Measurements from ENCODE around the gene ZDHHC17. TPM values are rescaled to one million over a fixed set of nuclear protein-coding genes. Genes with fewer than 3 reads are reported as not detected.

Gene ZDHHC17
- total RNA-seq, 1 donor from 2014 or later = 42.5 TPM

- no peak for DNase-seq (ENCODE audit: extremely low spot score, unreplicated experiment)
- Mint-ChIP-seq H3K4me1 (ENCODE audit: unreplicated experiment) (peaks cover 5% of the 10 kb centered on the region), H3K36me3 (no peaks in the 10 kb centered on the region), H3K4me3 (no peak overlapping the region), H3K9me3 (peaks cover 4% of the 10 kb centered on the region), H3K27ac (no peak overlapping the region), H3K27me3 (peaks cover 3% of the 10 kb centered on the region)
- no peak for TF ChIP-seq CTCF (conservative IDR thresholded peaks at IDR 0.05)
These were observed 6.2 kb upstream of the ZDHHC17 start for GRCh38 chr12:76757694-76758093.

- Mint-ChIP-seq H3K4me3 (peak overlapping the region; percentile 99), H3K36me3 (no peaks in the 10 kb centered on the region), H3K9me3 (peaks cover 4% of the 10 kb centered on the region), H3K4me1 (ENCODE audit: unreplicated experiment) (peaks cover 22% of the 10 kb centered on the region), H3K27me3 (no peaks in the 10 kb centered on the region), H3K27ac (peak overlapping the region; percentile 92)
- TF ChIP-seq CTCF (conservative IDR thresholded peaks at IDR 0.05) = no peak
- no peak for DNase-seq (ENCODE audit: extremely low spot score, unreplicated experiment)
These were observed 1.3 kb upstream of the ZDHHC17 start for GRCh38 chr12:76762601-76762980.

GRCh38 chr12:76764856-76765255, 941 bp downstream of the ZDHHC17 start:
- H3K27ac Mint-ChIP-seq = peak overlapping the region; percentile 92
- DNase-seq (ENCODE audit: extremely low spot score, unreplicated experiment) = no peak
- H3K4me1 Mint-ChIP-seq (ENCODE audit: unreplicated experiment) = peaks cover 22% of the 10 kb centered on the region
- no peaks in the 10 kb centered on the region for H3K27me3 Mint-ChIP-seq
- H3K4me3 Mint-ChIP-seq = peak overlapping the region; percentile 99
- TF ChIP-seq CTCF (conservative IDR thresholded peaks at IDR 0.05) = no peak
- H3K36me3 Mint-ChIP-seq = no peaks in the 10 kb centered on the region
- no peaks in the 10 kb centered on the region for H3K9me3 Mint-ChIP-seq

DNA sequence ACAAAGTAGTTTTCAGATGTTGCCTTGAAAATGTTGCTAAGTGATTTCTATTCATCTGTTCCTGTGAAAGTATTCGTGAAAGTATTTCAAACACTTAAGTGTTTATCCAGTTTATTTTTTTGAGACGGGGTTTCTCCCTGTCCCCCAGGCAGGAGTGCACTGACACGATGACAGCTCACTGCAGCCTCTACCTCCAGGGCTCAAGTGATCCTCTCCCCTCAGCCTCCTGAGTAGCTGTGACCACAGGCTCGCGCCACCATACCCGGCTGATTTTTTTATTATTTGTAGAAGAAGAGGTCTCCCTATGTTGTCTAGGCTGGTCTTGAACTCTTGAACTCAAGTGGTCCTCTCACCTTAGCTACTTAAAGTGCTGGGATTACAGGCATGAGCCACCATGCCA, 1.7 kb downstream of the ZDHHC17 start:
- Mint-ChIP-seq H3K4me3 (peak overlapping the region; percentile 99), H3K4me1 (ENCODE audit: unreplicated experiment) (peaks cover 27% of the 10 kb centered on the region), H3K9me3 (no peaks in the 10 kb centered on the region), H3K36me3 (no peaks in the 10 kb centered on the region), H3K27me3 (no peaks in the 10 kb centered on the region), H3K27ac (peak overlapping the region; percentile 92)
- TF ChIP-seq CTCF (conservative IDR thresholded peaks at IDR 0.05) = no peak
- DNase-seq (ENCODE audit: extremely low spot score, unreplicated experiment) = no peak

GRCh38 chr12:76766161-76766560, 2.2 kb downstream of the ZDHHC17 start:
- DNase-seq (ENCODE audit: extremely low spot score, unreplicated experiment) = no peak
- Mint-ChIP-seq H3K36me3 (no peaks in the 10 kb centered on the region), H3K4me1 (ENCODE audit: unreplicated experiment) (peaks cover 27% of the 10 kb centered on the region), H3K9me3 (no peaks in the 10 kb centered on the region), H3K27ac (no peak overlapping the region), H3K27me3 (no peaks in the 10 kb centered on the region), H3K4me3 (peak overlapping the region; percentile 99)
- no peak for TF ChIP-seq CTCF (conservative IDR thresholded peaks at IDR 0.05)

- no peak for TF ChIP-seq CTCF (conservative IDR thresholded peaks at IDR 0.05)
- Mint-ChIP-seq H3K4me1 (ENCODE audit: unreplicated experiment) (peaks cover 22% of the 10 kb centered on the region), H3K27me3 (no peaks in the 10 kb centered on the region), H3K36me3 (peaks cover 11% of the 10 kb centered on the region), H3K27ac (no peak overlapping the region), H3K9me3 (no peaks in the 10 kb centered on the region), H3K4me3 (no peak overlapping the region)
- DNase-seq (ENCODE audit: extremely low spot score, unreplicated experiment) = no peak
These were observed 4.7 kb downstream of the ZDHHC17 start for GRCh38 chr12:76768576-76768975.
